ENCODE measurements around the gene VPS41. TPM values are rescaled to one million over a fixed set of nuclear protein-coding genes. Genes with fewer than 3 reads are reported as not detected.
A peak's percentile ranks its signal among the peaks of the same experiment; 100 is the strongest.

The VPS41 gene
- total RNA-seq, 1 experiment from 2014 or later, result 31.4 TPM

GRCh38 chr7:38728145-38728544, 180.8 kb downstream of the VPS41 start:
- TF ChIP-seq CTCF (IDR thresholded peaks at IDR 0.05; ENCODE audit: unreplicated experiment), result no peak
- ChIA-PET POLR2A (no interaction called here), CTCF (interaction anchor here (0.6 kb wide), 1 partner anchor 796 kb away, joined by 3 read pairs; no protein-coding TSS in a partner anchor)
- Mint-ChIP-seq H3K27ac (ENCODE audit: low read depth, unreplicated experiment) (no peak overlapping the region), H3K9me3 (ENCODE audit: unreplicated experiment) (no peaks in the 10 kb centered on the region), H3K4me3 (ENCODE audit: unreplicated experiment) (no peak overlapping the region), H3K27me3 (ENCODE audit: insufficient read depth, unreplicated experiment) (no peaks in the 10 kb centered on the region), H3K4me1 (ENCODE audit: insufficient read depth, unreplicated experiment) (peaks cover 7% of the 10 kb centered on the region), H3K36me3 (ENCODE audit: insufficient read depth, unreplicated experiment) (peaks cover 24% of the 10 kb centered on the region)
- intact Hi-C loops (cut with micrococcal nuclease), result no loop called here
- DNase-seq (ENCODE audit: unreplicated experiment), result peak; percentile 16
- BruUV-seq (replicated peaks), result no TSS peak

GRCh38 chr7:38727184-38727940, 181.6 kb downstream of the VPS41 start:
- Mint-ChIP-seq H3K27me3 (ENCODE audit: insufficient read depth, unreplicated experiment) (no peaks in the 10 kb centered on the region), H3K4me3 (ENCODE audit: unreplicated experiment) (no peak overlapping the region), H3K36me3 (ENCODE audit: insufficient read depth, unreplicated experiment) (peaks cover 24% of the 10 kb centered on the region), H3K27ac (ENCODE audit: low read depth, unreplicated experiment) (no peak overlapping the region), H3K4me1 (ENCODE audit: insufficient read depth, unreplicated experiment) (peaks cover 7% of the 10 kb centered on the region), H3K9me3 (ENCODE audit: unreplicated experiment) (no peaks in the 10 kb centered on the region)
- intact Hi-C loops (cut with micrococcal nuclease), result no loop called here
- no TSS peak for BruUV-seq (replicated peaks)
- DNase-seq (ENCODE audit: unreplicated experiment), result no peak
- CTCF ChIA-PET, result interaction anchor here (0.6 to 0.7 kb wide), 2 partner anchors 569 to 797 kb away, joined by 3 read pairs; no protein-coding TSS in a partner anchor
- POLR2A ChIA-PET, result no interaction called here
- no peak for TF ChIP-seq CTCF (IDR thresholded peaks at IDR 0.05; ENCODE audit: unreplicated experiment)

- intact Hi-C loops (cut with micrococcal nuclease), result no loop called here
- H3K36me3 Mint-ChIP-seq (ENCODE audit: insufficient read depth, unreplicated experiment), result peaks cover 15% of the 10 kb centered on the region
- TF ChIP-seq CTCF (IDR thresholded peaks at IDR 0.05; ENCODE audit: unreplicated experiment), result no peak
- POLR2A ChIA-PET, result no interaction called here
- H3K9me3 Mint-ChIP-seq (ENCODE audit: unreplicated experiment), result no peaks in the 10 kb centered on the region
- no peaks in the 10 kb centered on the region for H3K27me3 Mint-ChIP-seq (ENCODE audit: insufficient read depth, unreplicated experiment)
- no peak overlapping the region for H3K4me3 Mint-ChIP-seq (ENCODE audit: unreplicated experiment)
- no TSS peak for BruUV-seq (replicated peaks)
- CTCF ChIA-PET, result interaction anchor here (1.0 to 1.2 kb wide), 3 partner anchors 10 to 694 kb away, joined by 3 to 4 read pairs (median 3); no protein-coding TSS in a partner anchor
- H3K4me1 Mint-ChIP-seq (ENCODE audit: insufficient read depth, unreplicated experiment), result no peaks in the 10 kb centered on the region
- no peak overlapping the region for H3K27ac Mint-ChIP-seq (ENCODE audit: low read depth, unreplicated experiment)
- no peak for DNase-seq (ENCODE audit: unreplicated experiment)
These were observed 185.7 kb downstream of the VPS41 start for GRCh38 chr7:38723327-38723726.

GRCh38 chr7:38716397-38716796, 192.6 kb downstream of the VPS41 start:
- Mint-ChIP-seq H3K4me3 (ENCODE audit: unreplicated experiment) (no peak overlapping the region), H3K4me1 (ENCODE audit: insufficient read depth, unreplicated experiment) (no peaks in the 10 kb centered on the region), H3K27ac (ENCODE audit: low read depth, unreplicated experiment) (no peak overlapping the region), H3K27me3 (ENCODE audit: insufficient read depth, unreplicated experiment) (no peaks in the 10 kb centered on the region), H3K36me3 (ENCODE audit: insufficient read depth, unreplicated experiment) (no peaks in the 10 kb centered on the region), H3K9me3 (ENCODE audit: unreplicated experiment) (peaks cover 5% of the 10 kb centered on the region)
- no peak for TF ChIP-seq CTCF (IDR thresholded peaks at IDR 0.05; ENCODE audit: unreplicated experiment)
- intact Hi-C loops (cut with micrococcal nuclease), result no loop called here
- no TSS peak for BruUV-seq (replicated peaks)
- POLR2A ChIA-PET, result interaction anchor here (0.5 kb wide), 2 partner anchors 22 to 285 kb away, joined by 3 to 4 read pairs; no protein-coding TSS in a partner anchor
- DNase-seq (ENCODE audit: unreplicated experiment), result no peak
- CTCF ChIA-PET, result interaction anchor here (0.6 kb wide), 1 partner anchor 34 kb away, joined by 3 read pairs; no protein-coding TSS in a partner anchor
